ENCODE data around the gene CDK4.

DNA sequence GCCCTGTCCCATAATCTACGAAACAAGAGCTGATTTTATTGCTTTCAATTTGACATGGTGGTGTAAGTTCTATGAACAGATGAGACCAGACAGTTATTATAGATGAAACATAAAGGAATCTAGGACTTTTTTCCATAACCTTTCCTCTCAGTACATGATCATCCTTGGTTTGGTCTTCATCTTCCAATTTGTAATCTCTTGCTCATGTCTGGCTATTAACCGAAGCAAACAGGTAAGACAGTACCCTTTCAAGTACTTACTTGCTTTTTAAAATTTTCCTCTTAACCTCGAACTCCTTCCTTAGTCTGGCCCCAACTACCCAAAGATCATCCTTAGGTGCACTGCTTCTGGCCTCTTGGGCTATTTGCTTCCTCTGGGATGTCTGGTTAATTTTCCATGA lies 6.1 kb downstream of the CDK4 start:
- TF ChIP-seq, protein P1, sequence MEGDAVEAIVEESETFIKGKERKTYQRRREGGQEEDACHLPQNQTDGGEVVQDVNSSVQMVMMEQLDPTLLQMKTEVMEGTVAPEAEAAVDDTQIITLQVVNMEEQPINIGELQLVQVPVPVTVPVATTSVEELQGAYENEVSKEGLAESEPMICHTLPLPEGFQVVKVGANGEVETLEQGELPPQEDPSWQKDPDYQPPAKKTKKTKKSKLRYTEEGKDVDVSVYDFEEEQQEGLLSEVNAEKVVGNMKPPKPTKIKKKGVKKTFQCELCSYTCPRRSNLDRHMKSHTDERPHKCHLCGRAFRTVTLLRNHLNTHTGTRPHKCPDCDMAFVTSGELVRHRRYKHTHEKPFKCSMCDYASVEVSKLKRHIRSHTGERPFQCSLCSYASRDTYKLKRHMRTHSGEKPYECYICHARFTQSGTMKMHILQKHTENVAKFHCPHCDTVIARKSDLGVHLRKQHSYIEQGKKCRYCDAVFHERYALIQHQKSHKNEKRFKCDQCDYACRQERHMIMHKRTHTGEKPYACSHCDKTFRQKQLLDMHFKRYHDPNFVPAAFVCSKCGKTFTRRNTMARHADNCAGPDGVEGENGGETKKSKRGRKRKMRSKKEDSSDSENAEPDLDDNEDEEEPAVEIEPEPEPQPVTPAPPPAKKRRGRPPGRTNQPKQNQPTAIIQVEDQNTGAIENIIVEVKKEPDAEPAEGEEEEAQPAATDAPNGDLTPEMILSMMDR (IDR thresholded peaks at IDR 0.05) = no peak
- no peak for TF ChIP-seq POLR2A (IDR thresholded peaks at IDR 0.05)

All from thyroid gland (tissue), 4 donors.